PFSK-1 (cell line): ENCODE data around the gene RPL32.

ENCODE experiments used
- FOXP2 ChIP-seq: optimal IDR thresholded peaks from 2 replicates; pipeline ENCODE3; 2011; ENCODE audit warnings: borderline replicate concordance, control low read depth, inconsistent platforms; ENCODE audit not compliant: insufficient read depth; ENCODE audit errors: extremely low read length, extremely low read depth
- POLR2AphosphoS5 ChIP-seq: IDR thresholded peaks from 2 replicates; pipeline ENCODE4 v1.6.1; 2012; ENCODE audit warnings: low read depth, mild to moderate bottlenecking, control low read depth, low read length, moderate library complexity
- SIN3A ChIP-seq: IDR thresholded peaks from 2 replicates; pipeline ENCODE4 v1.6.1; 2012; ENCODE audit warnings: mild to moderate bottlenecking, low read length, moderate library complexity, borderline replicate concordance; ENCODE audit not compliant: insufficient read depth
- TAF1 ChIP-seq: IDR thresholded peaks from 2 replicates; pipeline ENCODE4 v1.6.1; 2012; ENCODE audit warnings: low read length, control low read depth, borderline replicate concordance; ENCODE audit not compliant: insufficient read depth
- TF ChIP-seq, protein P1 (sequence below), 2 experiments: IDR thresholded peaks; 2 replicates each; pipeline versions ENCODE4 v1.6.1 to v1.8.0; 2011 to 2012; ENCODE audit warnings: low read depth in 2 of 2, low read length in 2 of 2, control low read depth in 1 of 2, inconsistent platforms in 1 of 2, mild to moderate bottlenecking in 1 of 2, moderate library complexity in 1 of 2; ENCODE audit not compliant: insufficient read depth in 1 of 2

The RPL32 gene

GRCh38 chr3:12885583-12885930 is 44.2 kb upstream of the RPL32 start:
- TF ChIP-seq SIN3A, result no peak
- TF ChIP-seq POLR2AphosphoS5, result no peak
- TF ChIP-seq, protein P1, sequence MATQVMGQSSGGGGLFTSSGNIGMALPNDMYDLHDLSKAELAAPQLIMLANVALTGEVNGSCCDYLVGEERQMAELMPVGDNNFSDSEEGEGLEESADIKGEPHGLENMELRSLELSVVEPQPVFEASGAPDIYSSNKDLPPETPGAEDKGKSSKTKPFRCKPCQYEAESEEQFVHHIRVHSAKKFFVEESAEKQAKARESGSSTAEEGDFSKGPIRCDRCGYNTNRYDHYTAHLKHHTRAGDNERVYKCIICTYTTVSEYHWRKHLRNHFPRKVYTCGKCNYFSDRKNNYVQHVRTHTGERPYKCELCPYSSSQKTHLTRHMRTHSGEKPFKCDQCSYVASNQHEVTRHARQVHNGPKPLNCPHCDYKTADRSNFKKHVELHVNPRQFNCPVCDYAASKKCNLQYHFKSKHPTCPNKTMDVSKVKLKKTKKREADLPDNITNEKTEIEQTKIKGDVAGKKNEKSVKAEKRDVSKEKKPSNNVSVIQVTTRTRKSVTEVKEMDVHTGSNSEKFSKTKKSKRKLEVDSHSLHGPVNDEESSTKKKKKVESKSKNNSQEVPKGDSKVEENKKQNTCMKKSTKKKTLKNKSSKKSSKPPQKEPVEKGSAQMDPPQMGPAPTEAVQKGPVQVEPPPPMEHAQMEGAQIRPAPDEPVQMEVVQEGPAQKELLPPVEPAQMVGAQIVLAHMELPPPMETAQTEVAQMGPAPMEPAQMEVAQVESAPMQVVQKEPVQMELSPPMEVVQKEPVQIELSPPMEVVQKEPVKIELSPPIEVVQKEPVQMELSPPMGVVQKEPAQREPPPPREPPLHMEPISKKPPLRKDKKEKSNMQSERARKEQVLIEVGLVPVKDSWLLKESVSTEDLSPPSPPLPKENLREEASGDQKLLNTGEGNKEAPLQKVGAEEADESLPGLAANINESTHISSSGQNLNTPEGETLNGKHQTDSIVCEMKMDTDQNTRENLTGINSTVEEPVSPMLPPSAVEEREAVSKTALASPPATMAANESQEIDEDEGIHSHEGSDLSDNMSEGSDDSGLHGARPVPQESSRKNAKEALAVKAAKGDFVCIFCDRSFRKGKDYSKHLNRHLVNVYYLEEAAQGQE (IDR thresholded peaks at IDR 0.05; ENCODE audit: insufficient read depth in 1 of 2, low read depth in 2 of 2, low read length in 2 of 2), result no peak
- TF ChIP-seq TAF1, result no peak
- no peak for TF ChIP-seq FOXP2

- TF ChIP-seq, protein P1 (IDR thresholded peaks at IDR 0.05; ENCODE audit: insufficient read depth in 1 of 2, low read depth in 2 of 2, low read length in 2 of 2), result no peak
- no peak for TF ChIP-seq TAF1
- TF ChIP-seq FOXP2, result no peak
- no peak for TF ChIP-seq SIN3A
- TF ChIP-seq POLR2AphosphoS5, result no peak
Observed at GRCh38 chr3:12884790-12885582, 43.6 kb upstream of the RPL32 start.

DNA sequence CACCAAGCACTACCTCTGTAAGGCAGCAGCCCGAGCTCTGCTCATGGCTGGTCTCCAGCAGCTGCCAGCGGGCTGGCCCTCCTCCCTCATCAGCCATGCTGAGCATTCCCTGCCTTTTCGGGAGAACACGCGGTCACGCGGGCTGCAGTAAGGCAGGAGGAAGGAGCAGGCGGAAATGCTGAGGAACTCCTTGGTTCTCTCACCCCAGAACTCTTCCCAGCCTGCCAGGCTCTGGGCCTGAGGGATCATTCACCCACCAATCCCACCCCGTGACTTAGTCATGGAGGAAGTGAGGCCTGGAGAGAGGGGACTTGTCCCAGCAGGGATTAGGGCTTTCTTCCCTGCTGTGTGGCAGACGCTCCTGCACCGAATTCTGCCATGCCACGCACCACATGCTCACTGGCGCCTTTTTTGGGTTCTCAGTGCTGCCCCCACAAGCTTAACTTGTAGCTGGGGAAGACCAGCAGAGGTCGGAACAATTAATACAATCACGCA is 42.9 kb upstream of the RPL32 start:
- TF ChIP-seq TAF1 (no peak), FOXP2 (no peak), POLR2AphosphoS5 (no peak), SIN3A (no peak)
- TF ChIP-seq, protein P1 (IDR thresholded peaks at IDR 0.05; ENCODE audit: insufficient read depth in 1 of 2, low read depth in 2 of 2, low read length in 2 of 2), result no peak

DNA sequence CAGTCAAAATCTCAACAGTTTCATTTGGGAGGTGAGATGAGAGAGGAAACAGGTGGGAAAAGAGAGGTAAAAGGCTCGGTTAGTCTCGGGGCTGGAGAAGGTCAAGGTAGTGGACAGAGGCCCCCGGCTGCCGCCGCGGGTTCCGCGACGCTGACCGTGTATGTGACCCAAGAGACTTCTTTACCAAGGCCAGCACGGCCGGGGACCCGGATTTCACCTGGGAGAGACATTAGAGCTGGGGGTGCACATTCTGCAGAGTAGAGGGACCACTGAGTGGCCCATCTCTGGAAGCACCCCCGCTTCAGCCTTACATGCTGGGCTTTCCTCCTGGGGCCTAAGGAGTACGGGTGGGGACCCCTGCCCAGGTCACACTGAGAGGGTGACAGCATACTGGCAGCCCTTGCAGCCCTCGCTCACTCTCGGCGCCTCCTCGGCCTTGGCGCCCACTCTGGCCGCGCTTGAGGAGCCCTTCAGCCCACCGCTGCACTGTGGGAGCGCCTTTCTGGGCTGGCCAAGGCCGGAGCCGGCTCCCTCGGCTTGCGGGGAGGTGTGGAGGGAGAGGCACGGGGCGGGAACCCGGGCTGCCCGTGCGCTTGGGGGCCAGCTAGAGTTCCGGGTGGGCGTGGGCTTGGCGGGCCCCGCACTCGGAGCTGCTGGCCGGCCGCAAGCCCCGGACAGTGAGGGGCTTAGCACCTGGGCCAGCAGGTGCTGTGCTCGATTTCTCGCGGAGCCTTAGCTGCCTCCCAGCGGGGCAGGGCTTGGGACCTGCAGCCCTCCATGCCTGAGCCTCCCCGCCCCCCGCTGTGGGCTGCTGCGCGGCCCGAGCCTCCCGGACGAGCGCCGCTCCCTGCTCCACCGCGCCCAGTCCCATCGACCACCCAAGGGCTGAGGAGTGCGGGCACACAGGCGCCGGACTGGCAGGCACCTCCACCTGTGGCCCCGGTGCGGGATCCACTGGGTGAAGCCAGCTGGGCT is 41.3 kb upstream of the RPL32 start:
- no peak for TF ChIP-seq FOXP2
- no peak for TF ChIP-seq TAF1
- TF ChIP-seq, protein P1 (IDR thresholded peaks at IDR 0.05; ENCODE audit: insufficient read depth in 1 of 2, low read depth in 2 of 2, low read length in 2 of 2), result no peak
- no peak for TF ChIP-seq SIN3A
- no peak for TF ChIP-seq POLR2AphosphoS5
